ENCODE measurements around the gene NCF4.

DNA sequence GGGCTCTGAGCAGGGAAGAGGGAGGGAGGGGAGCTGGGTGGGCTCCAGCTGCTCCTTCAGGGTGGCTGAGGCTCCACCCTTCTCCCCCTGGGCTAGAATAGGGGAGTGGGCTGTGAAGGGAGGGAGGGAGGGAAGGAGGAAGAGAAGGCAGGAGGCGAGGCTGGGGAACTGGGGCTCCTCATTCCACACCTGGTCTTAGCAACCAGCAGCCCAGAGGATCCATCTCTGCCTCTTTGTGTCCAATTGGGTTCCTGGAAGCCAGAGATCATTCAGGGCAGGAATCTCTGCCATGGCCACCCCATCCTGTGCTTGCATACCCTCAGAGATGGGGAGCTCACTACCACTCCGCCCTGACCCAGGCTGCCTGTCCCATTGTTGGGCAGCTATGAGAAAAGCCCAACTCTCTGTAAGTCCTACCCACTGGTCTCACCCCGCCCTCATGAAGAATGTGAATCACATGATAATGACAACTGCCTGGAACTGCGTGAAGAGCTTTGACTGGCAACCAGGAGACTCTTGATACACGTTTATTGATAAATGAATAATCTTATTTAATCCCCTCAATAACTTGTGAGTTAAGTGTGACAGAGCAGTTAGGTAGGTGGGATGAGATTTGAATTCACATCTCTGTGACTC, 7.9 kb downstream of the NCF4 start:
- TF ChIP-seq CTCF (IDR thresholded peaks at IDR 0.05) (no peak), POLR2A (IDR thresholded peaks at IDR 0.05) (no peak)
